Dorsolateral prefrontal cortex (tissue), 118 donors: Measurements from ENCODE around the gene FFAR1. TPM values are rescaled to one million over a fixed set of nuclear protein-coding genes. Genes with fewer than 3 reads are reported as not detected.

ENCODE experiments used
- microRNA-seq, 43 experiments: library from miRNA; unstranded; fragments of <30 nt; microRNA quantifications; one replicate each; pipeline ENCODE4 v1.2.0, GENCODE V29; 2022
- total RNA-seq, 120 experiments: library from RNA; stranded (reverse); gene quantifications; one replicate each; pipeline versions ENCODE4 v1.2.3 to v1.2.4, GENCODE V29; 2022

The FFAR1 gene
- total RNA-seq, 120 experiments from 2014 or later, result 0.19 to 4.1 (median 0.92) TPM; not detected in 14

Small RNAs within 50 kb of the gene (microRNA-seq; reads per million reads assigned to microRNA genes)
- 0 to 16.3 (median 2.3) reads per million in 43 experiments for gene MIR5196

Other genes with a start within 250 kb of the FFAR1 start
- 10 to 100 TPM in 2 of 120 experiments, 1 to 10 TPM in 110, under 1 TPM in 5, not detected in 3; 0.55 to 17.3 (median 3.3) TPM for gene FXYD3, start 232.1 kb upstream of the FFAR1 start, total RNA-seq
- 100 to 1,000 TPM in 9 of 120 experiments, 10 to 100 TPM in 111; 44.4 to 136 (median 72.9) TPM for gene LGI4, start 212.8 kb upstream of the FFAR1 start, total RNA-seq
- gene FXYD1, start 209.1 kb upstream of the FFAR1 start, total RNA-seq, result 100 to 1,000 TPM in 117 of 120 experiments, 10 to 100 TPM in 3; 86.4 to 482 (median 185) TPM
- 100 to 1,000 TPM in 116 of 120 experiments, 10 to 100 TPM in 4; 72.7 to 214 (median 155) TPM for gene FXYD7, start 204.6 kb upstream of the FFAR1 start, total RNA-seq
- 10 to 100 TPM in 101 of 120 experiments, 1 to 10 TPM in 19; 5.8 to 36.4 (median 14.0) TPM for gene FXYD5, start 193.2 kb upstream of the FFAR1 start, total RNA-seq
- gene FAM187B, start 119.2 kb upstream of the FFAR1 start, total RNA-seq, result under 1 TPM in 3 of 120 experiments, not detected in 117; 0.53 to 0.62 (median 0.59) TPM
- 10 to 100 TPM in 26 of 120 experiments, 1 to 10 TPM in 94; 3.1 to 18.0 (median 7.6) TPM for gene LSR, start 98.9 kb upstream of the FFAR1 start, total RNA-seq
- 100 to 1,000 TPM; 141 to 299 (median 188) TPM for gene USF2, start 78.9 kb upstream of the FFAR1 start, total RNA-seq
- gene HAMP, start 65.4 kb upstream of the FFAR1 start, total RNA-seq, result 10 to 100 TPM in 42 of 120 experiments, 1 to 10 TPM in 68, under 1 TPM in 3, not detected in 7; 0.82 to 44.5 (median 6.7) TPM
- gene MAG, start 55.7 kb upstream of the FFAR1 start, total RNA-seq, result 1,000 to 10,000 TPM in 1 of 120 experiments, 100 to 1,000 TPM in 101, 10 to 100 TPM in 18; 27.9 to 1,472 (median 249) TPM
- gene CD22, start 18.7 kb upstream of the FFAR1 start, total RNA-seq, result 100 to 1,000 TPM in 47 of 120 experiments, 10 to 100 TPM in 73; 17.2 to 416 (median 84.9) TPM
- gene FFAR3, start 10.6 kb downstream of the FFAR1 start, total RNA-seq, result 1 to 10 TPM in 3 of 120 experiments, under 1 TPM in 45, not detected in 72; 0.20 to 1.5 (median 0.42) TPM
- under 1 TPM in 9 of 120 experiments, not detected in 111; 0.23 to 0.67 (median 0.39) TPM for gene GPR42, start 23.2 kb downstream of the FFAR1 start, total RNA-seq
- gene FFAR2, start 100.4 kb downstream of the FFAR1 start, total RNA-seq, result 1 to 10 TPM in 5 of 120 experiments, under 1 TPM in 33, not detected in 82; 0.21 to 2.7 (median 0.51) TPM
- 1 to 10 TPM in 16 of 120 experiments, not detected in 104; 1.0 to 3.0 (median 1.5) TPM for gene KRTDAP, start 142.6 kb downstream of the FFAR1 start, total RNA-seq
- gene DMKN, start 165.7 kb downstream of the FFAR1 start, total RNA-seq, result 10 to 100 TPM; 10.5 to 46.4 (median 22.2) TPM
- gene SBSN, start 180.4 kb downstream of the FFAR1 start, total RNA-seq, result 1 to 10 TPM in 15 of 120 experiments, under 1 TPM in 52, not detected in 53; 0.23 to 2.7 (median 0.60) TPM
- under 1 TPM in 6 of 120 experiments, not detected in 114; 0.26 to 0.94 (median 0.38) TPM for gene GAPDHS, start 185.6 kb downstream of the FFAR1 start, total RNA-seq
- 10 to 100 TPM; 38.2 to 73.0 (median 54.7) TPM for gene TMEM147, start 197.7 kb downstream of the FFAR1 start, total RNA-seq
- 1 to 10 TPM in 69 of 120 experiments, under 1 TPM in 45, not detected in 6; 0.11 to 4.8 (median 1.2) TPM for gene ATP4A, start 215.8 kb downstream of the FFAR1 start, total RNA-seq
- gene PMIS2, start 238.3 kb downstream of the FFAR1 start, total RNA-seq, result 1 to 10 TPM in 1 of 120 experiments, under 1 TPM in 1, not detected in 118; 0.97 to 1.4 TPM